Right lobe of liver (tissue), 4 donors: ENCODE data around the gene IGF2BP2.
"Not testable (repeated sequence)": the region's sequence is repeated elsewhere in the genome, so short reads cannot be mapped to it uniquely, and the experiment has no call there.

Experiments
- POLR2A ChIP-seq: fragments of 450-650 bp; IDR thresholded peaks from one replicate; pipeline ENCODE4 v1.6.1; 2017; ENCODE audit warnings: antibody characterized with exemption, mild to moderate bottlenecking
- TF ChIP-seq, protein P1 (sequence below), 4 donors: fragments of 200-600 bp in 3 of 4; fragments of 450-650 bp in 1 of 4; IDR thresholded peaks; one replicate each; pipeline versions ENCODE4 v1.5.1 to v1.8.0; 2016 to 2022; ENCODE audit warnings: antibody characterized with exemption in 4 of 4, mild to moderate bottlenecking in 2 of 4
- donor health status: DM: no; HTN: no; CAD: no.
- donor health status: DM: no; HTN: no; CAD: no.
- donor health status: DM: no; HTN: yes; CAD: no.

DNA sequence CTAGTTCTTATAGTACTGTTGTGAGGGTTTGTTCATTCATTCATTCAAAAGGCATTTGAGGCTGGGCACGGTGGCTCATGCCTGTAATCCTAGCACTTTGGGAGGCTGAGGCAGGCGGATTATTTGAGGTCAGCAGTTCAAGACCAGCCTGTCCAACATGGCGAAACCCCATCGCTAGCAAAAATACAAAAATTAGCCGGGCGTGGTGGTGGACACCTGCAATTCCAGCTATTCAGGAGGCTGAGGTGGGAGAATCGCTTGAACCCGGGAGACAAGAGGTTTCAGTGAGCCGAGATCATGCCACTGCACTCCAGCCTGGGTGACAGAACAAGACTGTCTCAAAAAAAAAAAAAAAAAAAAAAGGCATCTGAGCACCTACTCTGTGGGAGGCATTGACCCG is 163.5 kb downstream of the IGF2BP2 start:
- TF ChIP-seq, protein P1, sequence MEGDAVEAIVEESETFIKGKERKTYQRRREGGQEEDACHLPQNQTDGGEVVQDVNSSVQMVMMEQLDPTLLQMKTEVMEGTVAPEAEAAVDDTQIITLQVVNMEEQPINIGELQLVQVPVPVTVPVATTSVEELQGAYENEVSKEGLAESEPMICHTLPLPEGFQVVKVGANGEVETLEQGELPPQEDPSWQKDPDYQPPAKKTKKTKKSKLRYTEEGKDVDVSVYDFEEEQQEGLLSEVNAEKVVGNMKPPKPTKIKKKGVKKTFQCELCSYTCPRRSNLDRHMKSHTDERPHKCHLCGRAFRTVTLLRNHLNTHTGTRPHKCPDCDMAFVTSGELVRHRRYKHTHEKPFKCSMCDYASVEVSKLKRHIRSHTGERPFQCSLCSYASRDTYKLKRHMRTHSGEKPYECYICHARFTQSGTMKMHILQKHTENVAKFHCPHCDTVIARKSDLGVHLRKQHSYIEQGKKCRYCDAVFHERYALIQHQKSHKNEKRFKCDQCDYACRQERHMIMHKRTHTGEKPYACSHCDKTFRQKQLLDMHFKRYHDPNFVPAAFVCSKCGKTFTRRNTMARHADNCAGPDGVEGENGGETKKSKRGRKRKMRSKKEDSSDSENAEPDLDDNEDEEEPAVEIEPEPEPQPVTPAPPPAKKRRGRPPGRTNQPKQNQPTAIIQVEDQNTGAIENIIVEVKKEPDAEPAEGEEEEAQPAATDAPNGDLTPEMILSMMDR (IDR thresholded peaks at IDR 0.05): not testable (repeated sequence)
- not testable (repeated sequence) for TF ChIP-seq POLR2A
